Choroid plexus epithelial cell (primary cell): ENCODE measurements around the gene PLEKHN1.

Experiments used
- DNase-seq: peaks from one replicate; pipeline ENCODE4 v3.0.0-alpha.2; 2010; ENCODE audit warnings: low read depth
- H3K4me3 ChIP-seq: 2 replicates; pipeline ENCODE4 v1.5.1; 2011; ENCODE audit warnings: low read depth, mild to moderate bottlenecking, control low read depth, low read length, moderate library complexity
- TF ChIP-seq, protein P1 (sequence below): conservative IDR thresholded peaks from 2 replicates; pipeline ENCODE4 v1.5.1; 2011; ENCODE audit warnings: low read depth, mild to moderate bottlenecking, control low read depth, inconsistent platforms, low read length, moderate library complexity

The PLEKHN1 gene

DNA sequence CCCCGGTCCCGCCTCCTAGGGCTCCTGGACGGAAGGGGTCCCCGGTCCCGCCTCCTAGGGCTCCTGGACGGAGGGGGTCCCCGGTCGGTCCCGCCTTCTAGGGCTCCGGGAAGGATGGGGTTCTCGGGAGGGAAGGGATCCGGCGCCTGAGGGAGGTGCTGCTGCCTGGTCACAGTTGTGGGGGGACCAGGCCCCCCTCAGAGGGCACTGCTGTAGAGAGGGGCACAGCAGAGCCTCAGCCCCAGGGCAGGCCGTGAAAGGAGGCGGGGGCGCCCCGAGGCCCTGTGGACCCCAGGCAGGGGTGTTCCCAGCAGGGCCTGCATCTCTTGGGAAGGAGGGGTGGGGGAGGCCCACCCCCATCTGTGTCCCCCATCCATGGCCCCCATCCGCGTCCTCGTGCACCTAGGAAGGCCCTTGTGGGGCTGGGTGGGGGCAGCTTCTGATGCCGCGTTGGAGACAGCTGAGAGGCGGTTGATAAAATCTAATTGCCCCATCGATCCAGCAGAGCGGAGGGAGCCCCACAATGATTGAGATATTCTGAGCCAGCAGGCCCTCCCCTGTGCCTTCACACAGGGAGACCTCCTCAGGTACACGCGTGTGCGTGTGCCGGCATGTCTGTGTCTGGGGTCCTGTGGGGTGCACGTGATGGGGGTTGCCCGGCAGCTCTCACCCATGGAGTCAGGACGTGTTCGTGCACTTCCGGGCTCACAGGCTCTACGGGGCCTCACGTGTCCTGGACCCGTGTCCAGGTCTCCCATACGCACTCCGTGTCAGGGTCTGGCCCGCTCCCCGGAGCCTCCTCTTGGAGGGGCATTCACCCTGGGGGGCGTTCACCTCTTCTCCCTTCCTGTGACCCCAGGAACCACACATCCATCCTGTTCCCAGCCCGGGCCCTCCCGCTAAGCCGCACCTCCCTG, 29.7 kb upstream of the PLEKHN1 start:
- TF ChIP-seq, protein P1, sequence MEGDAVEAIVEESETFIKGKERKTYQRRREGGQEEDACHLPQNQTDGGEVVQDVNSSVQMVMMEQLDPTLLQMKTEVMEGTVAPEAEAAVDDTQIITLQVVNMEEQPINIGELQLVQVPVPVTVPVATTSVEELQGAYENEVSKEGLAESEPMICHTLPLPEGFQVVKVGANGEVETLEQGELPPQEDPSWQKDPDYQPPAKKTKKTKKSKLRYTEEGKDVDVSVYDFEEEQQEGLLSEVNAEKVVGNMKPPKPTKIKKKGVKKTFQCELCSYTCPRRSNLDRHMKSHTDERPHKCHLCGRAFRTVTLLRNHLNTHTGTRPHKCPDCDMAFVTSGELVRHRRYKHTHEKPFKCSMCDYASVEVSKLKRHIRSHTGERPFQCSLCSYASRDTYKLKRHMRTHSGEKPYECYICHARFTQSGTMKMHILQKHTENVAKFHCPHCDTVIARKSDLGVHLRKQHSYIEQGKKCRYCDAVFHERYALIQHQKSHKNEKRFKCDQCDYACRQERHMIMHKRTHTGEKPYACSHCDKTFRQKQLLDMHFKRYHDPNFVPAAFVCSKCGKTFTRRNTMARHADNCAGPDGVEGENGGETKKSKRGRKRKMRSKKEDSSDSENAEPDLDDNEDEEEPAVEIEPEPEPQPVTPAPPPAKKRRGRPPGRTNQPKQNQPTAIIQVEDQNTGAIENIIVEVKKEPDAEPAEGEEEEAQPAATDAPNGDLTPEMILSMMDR, result no peak
- H3K4me3 ChIP-seq, result no peak overlapping the region
- no peak for DNase-seq

DNA sequence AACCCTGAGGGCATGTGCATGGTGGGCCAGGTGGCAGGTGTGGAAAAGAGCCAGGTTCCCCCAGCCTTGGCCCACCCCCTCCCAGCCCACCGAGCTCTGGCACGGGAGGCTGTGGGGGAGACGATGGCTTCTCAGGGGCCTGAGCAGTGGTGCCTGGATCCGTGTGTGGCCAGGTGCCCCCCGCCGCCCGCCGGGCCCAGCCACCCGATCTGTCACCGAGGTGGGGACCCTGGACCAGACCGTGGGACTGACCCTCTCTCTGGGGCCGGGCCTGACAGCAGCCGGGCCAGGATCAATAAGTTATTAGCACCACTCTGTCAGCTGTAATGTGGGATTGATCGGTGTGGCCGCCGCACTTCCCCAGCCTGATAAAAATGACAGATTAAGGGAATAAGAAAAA, 28.8 kb upstream of the PLEKHN1 start:
- no peak overlapping the region for H3K4me3 ChIP-seq

DNA sequence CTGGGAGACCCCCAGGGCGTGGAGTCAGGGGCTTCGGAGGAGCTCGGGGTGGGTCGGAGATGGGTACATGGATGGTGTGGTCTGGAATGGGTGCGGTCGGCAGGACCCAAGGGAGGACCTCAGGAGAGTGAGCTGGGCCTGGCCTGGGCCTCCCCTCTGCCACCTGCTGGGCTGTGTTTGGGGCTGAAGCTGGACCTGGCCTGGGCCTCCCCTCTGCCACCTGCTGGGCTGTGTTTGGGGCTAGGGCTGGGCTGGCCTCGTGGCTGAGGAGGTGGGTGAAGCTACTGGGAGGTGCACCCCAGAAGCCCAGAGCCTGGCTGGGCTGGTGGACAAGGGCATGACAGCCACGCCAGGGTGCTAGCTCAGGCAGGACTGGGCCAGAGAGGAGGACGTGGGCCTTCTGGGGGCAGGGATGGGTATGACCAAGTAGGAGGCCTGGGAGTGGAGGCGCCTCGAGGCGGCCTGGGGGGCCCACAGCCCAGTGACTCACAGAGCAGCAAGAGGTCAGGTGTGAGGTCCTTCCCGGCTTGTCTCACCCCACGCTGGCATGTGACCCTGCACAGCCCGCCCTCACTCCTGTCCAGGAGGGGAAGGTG, 28.1 kb upstream of the PLEKHN1 start:
- TF ChIP-seq, protein P1, result peak; percentile 42
- no peak overlapping the region for H3K4me3 ChIP-seq
- DNase-seq, result peak; percentile 58

More for the DNA sequence above, 28.8 kb upstream of the PLEKHN1 start:
- no peak for DNase-seq
- TF ChIP-seq, protein P1, result no peak

DNA sequence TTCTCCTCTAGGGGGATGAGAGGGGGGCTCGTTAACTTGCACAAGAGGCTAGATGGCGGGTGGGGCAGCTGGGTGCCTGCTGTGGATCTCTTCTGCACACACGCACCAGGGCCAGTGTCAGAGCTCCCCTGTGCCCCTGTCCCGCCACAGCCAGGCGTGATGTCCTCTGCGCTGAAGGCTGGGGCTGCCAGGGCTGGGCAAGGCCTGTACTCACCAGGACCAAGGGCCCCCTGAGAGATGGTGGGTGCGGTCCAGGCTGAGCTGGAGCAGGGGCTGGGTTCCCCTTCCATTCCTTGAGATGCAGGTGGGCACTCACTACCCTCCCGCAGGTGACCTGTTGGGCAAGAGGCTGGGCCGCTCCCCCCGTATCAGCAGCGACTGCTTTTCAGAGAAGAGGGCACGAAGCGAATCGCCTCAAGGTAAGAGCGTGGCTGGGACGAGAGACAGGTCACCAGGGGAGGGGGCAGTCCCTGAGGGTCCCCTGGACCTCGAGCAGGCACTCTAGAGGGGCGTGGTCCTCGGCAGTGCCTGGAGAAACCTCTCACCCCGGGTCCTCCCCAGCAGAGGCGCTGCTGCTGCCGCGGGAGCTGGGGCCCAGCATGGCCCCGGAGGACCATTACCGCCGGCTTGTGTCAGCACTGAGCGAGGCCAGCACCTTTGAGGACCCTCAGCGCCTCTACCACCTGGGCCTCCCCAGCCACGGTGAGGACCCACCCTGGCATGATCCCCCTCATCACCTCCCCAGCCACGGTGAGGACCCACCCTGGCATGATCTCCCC, 27.4 kb upstream of the PLEKHN1 start:
- no peak overlapping the region for H3K4me3 ChIP-seq
- TF ChIP-seq, protein P1, result no peak
- no peak for DNase-seq

DNA sequence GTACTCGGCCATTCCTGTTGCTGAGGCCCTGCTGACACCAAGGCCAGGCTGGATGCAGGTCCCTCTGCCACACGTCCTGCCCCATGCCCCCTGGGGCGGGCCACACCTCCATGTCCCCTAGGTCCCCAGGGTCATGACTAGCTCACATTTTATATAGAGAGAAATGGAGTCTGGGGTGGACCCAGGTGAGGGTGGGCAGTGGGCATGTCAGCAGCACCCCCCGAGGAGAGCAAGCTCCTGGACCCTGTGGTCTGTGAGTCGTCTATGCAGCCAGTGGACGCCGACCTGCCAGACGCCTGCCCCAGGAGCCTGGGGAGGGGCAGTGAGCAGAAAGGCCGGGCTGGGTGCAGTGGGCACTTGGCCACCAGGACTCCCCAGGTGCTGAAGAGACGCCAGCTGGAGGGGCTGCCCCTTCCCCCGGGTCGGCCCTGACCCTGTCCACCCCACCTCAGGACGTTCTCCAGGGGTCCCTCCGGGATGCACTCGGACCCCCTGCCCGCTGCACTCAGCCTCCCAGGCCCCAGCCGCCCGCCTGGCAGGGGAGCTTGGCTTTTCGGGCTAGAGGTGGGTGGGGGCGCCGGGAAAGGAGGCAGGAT, 26.7 kb upstream of the PLEKHN1 start:
- TF ChIP-seq, protein P1, result no peak
- no peak overlapping the region for H3K4me3 ChIP-seq

DNA sequence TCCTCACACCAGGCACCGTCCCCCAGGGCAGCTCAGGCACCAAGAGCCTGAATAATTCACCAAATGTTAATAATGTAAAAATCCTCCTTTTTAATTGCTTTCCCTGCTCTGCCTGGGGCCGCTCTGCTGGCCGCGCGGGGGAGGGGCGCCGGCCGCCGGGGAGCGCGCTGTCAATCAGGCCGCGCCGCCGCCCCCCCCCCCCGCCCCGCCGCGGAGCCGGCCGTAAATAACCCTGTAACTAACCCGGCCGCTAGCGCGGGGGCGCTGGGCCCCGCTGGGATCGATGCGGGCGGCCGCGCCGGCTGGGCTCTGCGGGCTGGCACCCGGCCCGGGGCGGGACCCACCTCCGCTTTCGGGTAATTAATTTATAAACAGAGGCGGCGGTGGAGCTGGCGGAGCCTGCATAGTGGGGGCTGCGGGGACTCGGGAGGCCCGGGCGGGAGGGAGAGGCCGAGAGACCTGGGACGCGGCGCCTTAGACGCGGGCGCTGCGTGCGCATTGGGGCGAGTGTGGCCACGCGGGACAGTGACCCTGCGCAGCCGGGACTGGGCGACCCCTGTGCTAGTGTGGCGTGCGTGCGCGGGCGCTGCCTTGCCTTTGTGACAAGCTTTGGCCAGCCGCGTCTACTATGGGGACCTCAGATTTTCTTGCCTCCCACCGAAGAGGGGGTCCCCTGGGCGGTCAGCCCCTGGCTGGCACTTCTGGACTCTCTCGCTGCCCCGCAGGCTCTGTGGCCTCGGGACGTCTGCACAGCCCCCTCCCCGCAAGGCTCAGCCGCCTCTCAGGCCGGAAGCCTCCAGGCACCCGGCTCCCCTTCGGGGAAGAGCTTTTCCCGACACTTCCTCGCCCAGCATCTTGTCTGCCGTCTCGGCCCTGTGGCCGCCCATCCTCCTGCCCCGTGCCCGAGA, 25.9 kb upstream of the PLEKHN1 start:
- DNase-seq, result peak; percentile 86
- peak overlapping the region; percentile 69 for H3K4me3 ChIP-seq
- TF ChIP-seq, protein P1, result no peak

More for the DNA sequence above, 26.7 kb upstream of the PLEKHN1 start:
- DNase-seq, result no peak
